Neural progenitor cell (in vitro differentiated cells): Measurements from ENCODE around the gene ARHGAP24. TPM values are rescaled to one million over a fixed set of nuclear protein-coding genes. Genes with fewer than 3 reads are reported as not detected.
A peak's percentile ranks its signal among the peaks of the same experiment; 100 is the strongest.
"Not testable (repeated sequence)": the region's sequence is repeated elsewhere in the genome, so short reads cannot be mapped to it uniquely, and the experiment has no call there.

ENCODE experiments used
- DNase-seq: peaks from one replicate; pipeline ENCODE4 v3.0.0-alpha.2; 2016; ENCODE audit warnings: low spot score
- H2AFZ ChIP-seq: fragments of 200-600 bp; sonication (generic); replicated peaks from 2 replicates; pipeline ENCODE4 v1.6.1; 2016; ENCODE audit warnings: antibody characterized with exemption
- H3F3A ChIP-seq: fragments of 200-600 bp; sonication (generic); 2 replicates; pipeline ENCODE4 v1.6.1; 2016; ENCODE audit warnings: antibody characterized with exemption, low read depth
- H3K27ac ChIP-seq: fragments of 200-600 bp; sonication (generic); 2 replicates; pipeline ENCODE4 v1.5.1; 2016; ENCODE audit warnings: mild to moderate bottlenecking
- H3K27me3 ChIP-seq: fragments of 200-600 bp; sonication (generic); 2 replicates; pipeline ENCODE4 v1.6.1; 2016; ENCODE audit warnings: mild to moderate bottlenecking, moderate library complexity
- H3K36me3 ChIP-seq: fragments of 200-600 bp; sonication (generic); 2 replicates; pipeline ENCODE4 v1.5.1; 2016
- H3K4me1 ChIP-seq: fragments of 200-600 bp; sonication (generic); 2 replicates; pipeline ENCODE4 v1.6.1; 2016; ENCODE audit warnings: mixed run types
- H3K4me2 ChIP-seq: fragments of 200-600 bp; sonication (generic); 2 replicates; pipeline ENCODE4 v1.6.1; 2016
- H3K4me3 ChIP-seq: fragments of 200-600 bp; sonication (generic); 2 replicates; pipeline ENCODE4 v1.5.1; 2016
- H3K79me2 ChIP-seq: fragments of 200-600 bp; sonication (generic); 2 replicates; pipeline ENCODE4 v1.6.1; 2016; ENCODE audit warnings: low read depth
- H3K9ac ChIP-seq: fragments of 200-600 bp; sonication (generic); 2 replicates; pipeline ENCODE4 v1.6.1; 2016
- H3K9me3 ChIP-seq: fragments of 200-600 bp; sonication (generic); 2 replicates; pipeline ENCODE4 v1.5.1; 2016; ENCODE audit warnings: low read depth
- H4K20me1 ChIP-seq: fragments of 200-600 bp; sonication (generic); 2 replicates; pipeline ENCODE4 v1.6.1; 2016; ENCODE audit warnings: low read depth
- H3K27ac Mint-ChIP-seq: 3 replicates; pipeline ENCODE4 v1.8.0; 2021; ENCODE audit warnings: mixed read lengths
- H3K27me3 Mint-ChIP-seq: 2 replicates; pipeline ENCODE4 v1.8.0; 2022; ENCODE audit warnings: low read depth, mild to moderate bottlenecking, inconsistent platforms, moderate library complexity, mixed read lengths; ENCODE audit not compliant: insufficient read depth
- H3K36me3 Mint-ChIP-seq: 3 replicates; pipeline ENCODE4 v1.8.0; 2021; ENCODE audit warnings: mixed read lengths
- H3K4me1 Mint-ChIP-seq: 3 replicates; pipeline ENCODE4 v1.8.0; 2021; ENCODE audit warnings: mixed read lengths
- H3K4me3 Mint-ChIP-seq: 3 replicates; pipeline ENCODE4 v1.8.0; 2021; ENCODE audit warnings: mild to moderate bottlenecking, moderate library complexity, mixed read lengths
- H3K9me3 Mint-ChIP-seq: 3 replicates; pipeline ENCODE4 v1.8.0; 2020; ENCODE audit warnings: mixed read lengths
- CTCF ChIP-seq: fragments of 200-600 bp; sonication (generic); IDR thresholded peaks from 2 replicates; pipeline ENCODE4 v1.5.1; 2017; ENCODE audit warnings: antibody characterized with exemption, mild to moderate bottlenecking
- EZH2 ChIP-seq: fragments of 200-600 bp; sonication (generic); IDR thresholded peaks from 2 replicates; pipeline ENCODE4 v1.6.1; 2017; ENCODE audit warnings: antibody characterized with exemption, mild to moderate bottlenecking, moderate library complexity
- EZH2phosphoT487 ChIP-seq: fragments of 200-600 bp; sonication (generic); IDR thresholded peaks from 2 replicates; pipeline ENCODE4 v1.6.1; 2017; ENCODE audit warnings: antibody characterized with exemption
- total RNA-seq: library from RNA; depleted of rRNA; stranded (reverse); fragments of >200 nt; gene quantifications from 2 replicates; pipeline ENCODE4 v1.2.3, GENCODE V29; 2015; ENCODE audit warnings: low replicate concordance

The ARHGAP24 gene
- total RNA-seq, 1 donor from 2014 or later: 2.2 TPM

- Mint-ChIP-seq H3K4me1 (no peaks in the 10 kb centered on the region), H3K36me3 (no peaks in the 10 kb centered on the region), H3K27me3 (no peaks in the 10 kb centered on the region), H3K4me3 (no peak overlapping the region), H3K9me3 (no peaks in the 10 kb centered on the region), H3K27ac (no peak overlapping the region)
- Histone ChIP-seq H3K27me3 (no peaks in the 10 kb centered on the region), H3K9ac (no peak overlapping the region), H3K4me2 (no peak overlapping the region), H3K79me2 (no peaks in the 10 kb centered on the region), H2AFZ (no peak overlapping the region), H3K4me3 (no peak overlapping the region), H3K9me3 (no peaks in the 10 kb centered on the region), H3F3A (no peaks in the 10 kb centered on the region), H3K27ac (no peak overlapping the region), H3K4me1 (no peaks in the 10 kb centered on the region), H4K20me1 (no peaks in the 10 kb centered on the region), H3K36me3 (no peaks in the 10 kb centered on the region)
- no peak for TF ChIP-seq EZH2
- no peak for TF ChIP-seq EZH2phosphoT487
- TF ChIP-seq CTCF: no peak
- no peak for DNase-seq
Measured at GRCh38 chr4:85514117-85514516, 39.2 kb downstream of the ARHGAP24 start.

GRCh38 chr4:85514783-85515182 is 39.8 kb downstream of the ARHGAP24 start:
- Histone ChIP-seq H3F3A (no peaks in the 10 kb centered on the region), H3K9ac (no peak overlapping the region), H3K4me1 (no peaks in the 10 kb centered on the region), H2AFZ (peak overlapping the region; percentile 63), H3K4me3 (no peak overlapping the region), H3K9me3 (no peaks in the 10 kb centered on the region), H3K79me2 (no peaks in the 10 kb centered on the region), H4K20me1 (no peaks in the 10 kb centered on the region), H3K27me3 (no peaks in the 10 kb centered on the region), H3K4me2 (no peak overlapping the region), H3K36me3 (no peaks in the 10 kb centered on the region), H3K27ac (no peak overlapping the region)
- TF ChIP-seq EZH2 (no peak), CTCF (no peak), EZH2phosphoT487 (no peak)
- no peaks in the 10 kb centered on the region for H3K9me3 Mint-ChIP-seq
- H3K4me3 Mint-ChIP-seq: no peak overlapping the region
- no peak overlapping the region for H3K27ac Mint-ChIP-seq
- no peaks in the 10 kb centered on the region for H3K36me3 Mint-ChIP-seq
- no peaks in the 10 kb centered on the region for H3K27me3 Mint-ChIP-seq
- DNase-seq: no peak
- no peaks in the 10 kb centered on the region for H3K4me1 Mint-ChIP-seq

GRCh38 chr4:85515701-85516100 is 40.8 kb downstream of the ARHGAP24 start:
- Histone ChIP-seq H3K79me2 (no peaks in the 10 kb centered on the region), H3K9ac (no peak overlapping the region), H3K27me3 (no peaks in the 10 kb centered on the region), H3K9me3 (no peaks in the 10 kb centered on the region), H3K27ac (no peak overlapping the region), H4K20me1 (no peaks in the 10 kb centered on the region), H3K4me1 (no peaks in the 10 kb centered on the region), H2AFZ (no peak overlapping the region), H3K4me3 (no peak overlapping the region), H3K36me3 (no peaks in the 10 kb centered on the region), H3F3A (no peaks in the 10 kb centered on the region), H3K4me2 (no peak overlapping the region)
- no peaks in the 10 kb centered on the region for H3K27me3 Mint-ChIP-seq
- no peak overlapping the region for H3K4me3 Mint-ChIP-seq
- TF ChIP-seq EZH2phosphoT487: no peak
- TF ChIP-seq CTCF: no peak
- no peak for TF ChIP-seq EZH2
- H3K9me3 Mint-ChIP-seq: no peaks in the 10 kb centered on the region
- no peaks in the 10 kb centered on the region for H3K36me3 Mint-ChIP-seq
- no peak overlapping the region for H3K27ac Mint-ChIP-seq
- DNase-seq: no peak
- no peaks in the 10 kb centered on the region for H3K4me1 Mint-ChIP-seq

- not testable (repeated sequence) for H3K4me3 Mint-ChIP-seq, H3K4me1 Mint-ChIP-seq, H3K4me3 ChIP-seq, H3K9me3 Mint-ChIP-seq, H3F3A ChIP-seq, DNase-seq, H3K36me3 ChIP-seq, H3K27me3 ChIP-seq, H3K4me1 ChIP-seq, H3K9ac ChIP-seq, H3K79me2 ChIP-seq, H3K4me2 ChIP-seq, H4K20me1 ChIP-seq, H3K27ac ChIP-seq, H3K27me3 Mint-ChIP-seq, H3K36me3 Mint-ChIP-seq, H3K9me3 ChIP-seq, H2AFZ ChIP-seq, H3K27ac Mint-ChIP-seq
Measured at GRCh38 chr4:85518526-85518925, 43.6 kb downstream of the ARHGAP24 start.
